H1 (cell line): ENCODE data around the gene RAB11FIP5. TPM values are rescaled to one million over a fixed set of nuclear protein-coding genes. Genes with fewer than 3 reads are reported as not detected.

Experiments used
- CTCF ChIA-PET: fragments of 300-600 bp; sonication (Branson Sonifier 250); formaldehyde crosslinking; loops from one replicate; lab custom pipeline; 2021; ENCODE audit not compliant: partially characterized antibody; lab: Charles Lee
- POLR2A ChIA-PET: fragments of 300-600 bp; sonication (Branson Sonifier 250); formaldehyde crosslinking; loops from one replicate; lab custom pipeline; 2021; ENCODE audit warnings: inconsistent platforms; ENCODE audit not compliant: partially characterized antibody; lab: Charles Lee
- DNase-seq, 2 experiments: peaks; one replicate each; pipeline versions ENCODE4 v3.0.0 to v3.0.0-alpha.2; 2010 to 2022; ENCODE audit warnings: low spot score in 2 of 2, low read depth in 1 of 2, mixed read lengths in 1 of 2
- FAIRE-seq: peaks from 2 replicates; lab custom pipeline; 2011; peaks lifted over from hg19 to GRCh38; lab: Jason Lieb, UNC
- H2AFZ ChIP-seq: 2 replicates; pipeline ENCODE4 v1.8.1; 2012; ENCODE audit warnings: low read length, inconsistent platforms
- H2AK5ac ChIP-seq: 2 replicates; pipeline ENCODE4 v1.6.1; 2013; ENCODE audit warnings: low read depth, low read length
- H2BK120ac ChIP-seq: replicated peaks from 2 replicates; pipeline ENCODE3; 2013; ENCODE audit warnings: low read depth, low read length, inconsistent platforms
- H2BK12ac ChIP-seq: 2 replicates; pipeline ENCODE4 v1.6.1; 2013; ENCODE audit warnings: low read depth, low read length
- H2BK15ac ChIP-seq: 2 replicates; pipeline ENCODE4 v1.6.1; 2013; ENCODE audit warnings: low read length
- H2BK20ac ChIP-seq: 2 replicates; pipeline ENCODE4 v1.6.1; 2013; ENCODE audit warnings: low read length
- H2BK5ac ChIP-seq: 2 replicates; pipeline ENCODE4 v1.6.1; 2013; ENCODE audit warnings: low read depth, low read length
- H3K14ac ChIP-seq: 2 replicates; pipeline ENCODE4 v1.6.1; 2013; ENCODE audit warnings: inconsistent platforms; ENCODE audit not compliant: insufficient read length
- H3K18ac ChIP-seq: 2 replicates; pipeline ENCODE4 v1.6.1; 2013; ENCODE audit warnings: low read length; ENCODE audit errors: extremely low read depth
- H3K23ac ChIP-seq: 2 replicates; pipeline ENCODE4 v1.6.1; 2013; ENCODE audit warnings: inconsistent platforms; ENCODE audit not compliant: insufficient read length
- H3K23me2 ChIP-seq: 2 replicates; pipeline ENCODE4 v1.6.1; 2013; ENCODE audit warnings: low read depth, low read length
- H3K27ac ChIP-seq: 2 replicates; pipeline ENCODE4 v1.6.1; 2011; ENCODE audit warnings: low read depth, low read length, inconsistent platforms
- H3K27me3 ChIP-seq, 4 experiments: replicated peaks in 1 of 4; 1 replicate in 1 of 4; 2 replicates in 3 of 4; pipeline versions ENCODE4 v1.6.1 to v1.8.1; 2011 to 2013; ENCODE audit warnings: low read length in 3 of 4, mild to moderate bottlenecking in 3 of 4, inconsistent platforms in 2 of 4, mixed read lengths in 2 of 4, moderate library complexity in 1 of 4; ENCODE audit not compliant: control insufficient read depth in 3 of 4, insufficient read depth in 3 of 4; ENCODE audit errors: extremely low read depth in 1 of 4
- H3K36me3 ChIP-seq, 4 experiments: 2 replicates each; pipeline versions ENCODE4 v1.6.1 to v1.8.1; 2011 to 2013; ENCODE audit warnings: mild to moderate bottlenecking in 4 of 4, low read length in 3 of 4, moderate library complexity in 2 of 4, control low read depth in 1 of 4, inconsistent platforms in 1 of 4; ENCODE audit not compliant: insufficient read depth in 4 of 4, control insufficient read depth in 2 of 4
- H3K4ac ChIP-seq: replicated peaks from 2 replicates; pipeline ENCODE3; 2013; ENCODE audit warnings: low read length, low read depth, mixed read lengths, inconsistent platforms; ENCODE audit not compliant: insufficient read length
- H3K4me1 ChIP-seq, 4 experiments: replicated peaks in 1 of 4; 1 replicate in 1 of 4; 2 replicates in 3 of 4; pipeline versions ENCODE4 v1.6.1 to v1.8.1; 2011 to 2013; ENCODE audit warnings: low read length in 3 of 4, inconsistent platforms in 2 of 4, mixed read lengths in 1 of 4; ENCODE audit not compliant: insufficient read depth in 4 of 4, control insufficient read depth in 3 of 4
- H3K4me2 ChIP-seq, 2 experiments: 2 replicates each; pipeline versions ENCODE4 v1.6.1 to v1.8.1; 2011 to 2013; ENCODE audit warnings: low read depth in 2 of 2, low read length in 2 of 2, control low read depth in 1 of 2, inconsistent platforms in 1 of 2, mild to moderate bottlenecking in 1 of 2; ENCODE audit not compliant: insufficient read depth in 1 of 2
- H3K4me3 ChIP-seq, 4 experiments: fragments of 200-600, 300-600 bp in 1 of 4; sonication (generic), shearing (Covaris generic), sonication (Bioruptor Twin) in 1 of 4; 2 replicates each; pipeline versions ENCODE4 v1.5.1 to v1.8.1; 2011 to 2016; ENCODE audit warnings: low read length in 4 of 4, low read depth in 3 of 4, control low read depth in 2 of 4, inconsistent platforms in 2 of 4, mild to moderate bottlenecking in 2 of 4, mixed read lengths in 1 of 4, moderate library complexity in 1 of 4; ENCODE audit not compliant: insufficient read depth in 2 of 4; ENCODE audit errors: extremely low read depth in 1 of 4
- H3K56ac ChIP-seq: replicated peaks from 2 replicates; pipeline ENCODE3; 2013; ENCODE audit warnings: low read depth, mild to moderate bottlenecking, mixed read lengths, low read length, inconsistent platforms; ENCODE audit not compliant: insufficient read length
- H3K79me1 ChIP-seq: 2 replicates; pipeline ENCODE4 v1.6.1; 2013; ENCODE audit warnings: low read depth, low read length, control low read depth
- H3K79me2 ChIP-seq, 2 experiments: 2 replicates each; pipeline versions ENCODE4 v1.6.1 to v1.8.1; 2012 to 2013; ENCODE audit warnings: low read length in 2 of 2, mild to moderate bottlenecking in 2 of 2, inconsistent platforms in 1 of 2; ENCODE audit not compliant: insufficient read depth in 2 of 2, control insufficient read depth in 1 of 2
- H3K9ac ChIP-seq, 4 experiments: replicated peaks in 1 of 4; 1 replicate in 1 of 4; 2 replicates in 3 of 4; pipeline versions ENCODE4 v1.6.1 to v1.8.1; 2011 to 2013; ENCODE audit warnings: low read depth in 3 of 4, low read length in 3 of 4, control low read depth in 2 of 4, mild to moderate bottlenecking in 2 of 4, moderate library complexity in 2 of 4, inconsistent platforms in 1 of 4; ENCODE audit errors: extremely low read depth in 1 of 4
- H3K9me3 ChIP-seq, 2 experiments: 2 replicates each; pipeline versions ENCODE4 v1.6.1 to v1.8.1; 2012 to 2013; ENCODE audit warnings: mild to moderate bottlenecking in 2 of 2, moderate library complexity in 2 of 2, control low read depth in 1 of 2, inconsistent platforms in 1 of 2, low read depth in 1 of 2, low read length in 1 of 2, mixed read lengths in 1 of 2; ENCODE audit not compliant: insufficient read depth in 2 of 2
- H4K20me1 ChIP-seq, 2 experiments: replicated peaks in 1 of 2; 2 replicates each; pipeline versions ENCODE3 to v1.8.1; 2011 to 2013; ENCODE audit warnings: inconsistent platforms in 2 of 2, low read length in 2 of 2, mild to moderate bottlenecking in 1 of 2; ENCODE audit not compliant: insufficient read depth in 2 of 2, control insufficient read depth in 1 of 2
- H4K5ac ChIP-seq: 2 replicates; pipeline ENCODE4 v1.6.1; 2013; ENCODE audit warnings: low read length, low read depth, mixed read lengths, inconsistent platforms; ENCODE audit not compliant: insufficient read length
- H4K8ac ChIP-seq: 2 replicates; pipeline ENCODE4 v1.8.0; 2013; ENCODE audit warnings: mild to moderate bottlenecking, moderate library complexity, low read length, inconsistent platforms; ENCODE audit not compliant: insufficient read depth; ENCODE audit errors: extremely low read depth
- H4K91ac ChIP-seq: replicated peaks from 2 replicates; pipeline ENCODE3; 2013; ENCODE audit warnings: low read length, mixed read lengths, inconsistent platforms; ENCODE audit not compliant: insufficient read length
- CHD2 ChIP-seq: IDR thresholded peaks from 2 replicates; pipeline ENCODE4 v1.6.1; 2012; ENCODE audit warnings: low read length, improper control_type of control experiment
- EZH2 ChIP-seq: fragments of 200-600 bp; sonication (generic); IDR thresholded peaks from 2 replicates; pipeline ENCODE4 v1.7.1; 2012; ENCODE audit warnings: low read depth, mild to moderate bottlenecking, moderate library complexity, low read length, inconsistent platforms; ENCODE audit not compliant: severe bottlenecking
- HDAC2 ChIP-seq, 2 experiments: fragments of 300-600 bp in 1 of 2; sonication (generic) in 1 of 2; IDR thresholded peaks; 2 replicates each; pipeline ENCODE4 v1.6.1; 2011 to 2012; ENCODE audit warnings: low read depth in 2 of 2, low read length in 2 of 2, mild to moderate bottlenecking in 2 of 2, moderate library complexity in 2 of 2, borderline replicate concordance in 1 of 2, inconsistent platforms in 1 of 2
- HDAC6 ChIP-seq: IDR thresholded peaks from one replicate; pipeline ENCODE4 v1.7.1; 2012; ENCODE audit warnings: low read depth, mild to moderate bottlenecking, inconsistent platforms, low read length, moderate library complexity
- KDM1A ChIP-seq: fragments of 200-600, 300-600 bp; sonication (generic); IDR thresholded peaks from 2 replicates; pipeline ENCODE4 v1.7.1; 2016; ENCODE audit warnings: mild to moderate bottlenecking, low read length, borderline replicate concordance
- PHF8 ChIP-seq: fragments of 200-600 bp; sonication (generic); conservative IDR thresholded peaks from 2 replicates; pipeline ENCODE4 v1.7.1; 2012; ENCODE audit warnings: low read depth, mild to moderate bottlenecking, inconsistent platforms, low read length, moderate library complexity
- RAD21 ChIP-seq, 2 experiments: IDR thresholded peaks in 1 of 2; conservative IDR thresholded peaks in 1 of 2; 2 replicates each; pipeline ENCODE4 v1.6.1; 2011; ENCODE audit warnings: low read depth in 2 of 2, low read length in 2 of 2, improper control_type of control experiment in 1 of 2, inconsistent platforms in 1 of 2, mild to moderate bottlenecking in 1 of 2, moderate library complexity in 1 of 2
- RBBP5 ChIP-seq: IDR thresholded peaks from 2 replicates; pipeline ENCODE4 v1.7.1; 2012; ENCODE audit warnings: low read depth, mild to moderate bottlenecking, inconsistent platforms, low read length, moderate library complexity, borderline replicate concordance
- SP1 ChIP-seq: IDR thresholded peaks from 2 replicates; pipeline ENCODE4 v1.6.1; 2011; ENCODE audit warnings: low read depth, low read length
- TCF12 ChIP-seq: IDR thresholded peaks from 2 replicates; pipeline ENCODE4 v1.6.1; 2011; ENCODE audit warnings: low read depth, mild to moderate bottlenecking, low read length
- WGBS, 2 experiments: shearing (Covaris generic) in 1 of 2; methylation state at CpG; one replicate each; pipeline versions ENCODE4 v1.1.6 to v1.1.7; 2013 to 2015; ENCODE audit warnings: low lambda C conversion rate in 2 of 2, mixed read lengths in 2 of 2, inconsistent platforms in 1 of 2, low coverage in 1 of 2, missing lambda C conversion rate in 1 of 2; ENCODE audit not compliant: insufficient replicate concordance in 2 of 2, insufficient coverage in 1 of 2, insufficient read length in 1 of 2; ENCODE audit errors: extremely low coverage in 1 of 2, missing lambda C conversion rate in 1 of 2; 5-methylcytosine and 5-hydroxymethylcytosine counted together
- polyA plus RNA-seq, 7 experiments: library from polyadenylated mRNA; depleted of rRNA in 3 of 7; stranded (reverse) in 5 of 7; unstranded in 2 of 7; fragments of >200 nt in 5 of 7; fragments of 200-250 nt in 2 of 7; gene quantifications; 1 replicate in 5 of 7; 2 replicates in 1 of 7; 4 replicates in 1 of 7; pipeline versions ENCODE4 v1.2.1 to v1.2.3, GENCODE V29; 2011 to 2013; ENCODE audit warnings: missing spikeins in 2 of 7, mixed read lengths in 2 of 7
- total RNA-seq: library from RNA; stranded (reverse); fragmentation: NEBNext Ultra II Directional; extraction: Animal tissue kit (Norgen Biotek cat#: 25700); gene quantifications from 2 replicates; pipeline ENCODE4 v1.2.1, GENCODE V29; 2021

RAB11FIP5 gene
- total and polyA plus RNA-seq, 2 of the 8 experiments (the other 6 are each of a cell fraction or from before 2014, with no cell fraction given), result 6.3 to 17.0 TPM

- FAIRE-seq (no peak), DNase-seq (no peak)
- no peak overlapping the region for H4K8ac ChIP-seq
- H3K36me3 ChIP-seq, result no peaks in the 10 kb centered on the region; a peak in 1 of 8 replicates
- WGBS, 2 experiments, result 95% methylated on average over 1 of the region's 1 CpG; no CpG with 5 or more reads in 1 of the 2 experiments
- H3K9me3 ChIP-seq, result no peaks in the 10 kb centered on the region
- H3K4me1 ChIP-seq, result peaks cover 0 to 9% (median 5%) of the 10 kb centered on the region in 4 experiments; a peak in 6 of 7 replicates
- no peak for TF ChIP-seq TCF12
- no peak for TF ChIP-seq PHF8
- no peak for TF ChIP-seq RBBP5
- TF ChIP-seq HDAC6, result no peak
- TF ChIP-seq EZH2, result no peak
- no peak for TF ChIP-seq SP1
- no peak for TF ChIP-seq KDM1A
- no peak for TF ChIP-seq CHD2
- no peak for TF ChIP-seq RAD21 (IDR thresholded peaks at IDR 0.05 in 1 of 2, conservative IDR thresholded peaks at IDR 0.05 in 1 of 2; ENCODE audit: low read depth in 2 of 2, low read length in 2 of 2)
- no peak for TF ChIP-seq HDAC2 (IDR thresholded peaks at IDR 0.05; ENCODE audit: borderline replicate concordance in 1 of 2, low read depth in 2 of 2, low read length in 2 of 2)
- POLR2A ChIA-PET, result interaction anchor here (1.5 kb wide), 1 partner anchor 22 kb away, joined by 3 read pairs; no protein-coding TSS in a partner anchor
- no peak overlapping the region for H3K4me3 ChIP-seq
- no peak overlapping the region for H3K14ac ChIP-seq
- CTCF ChIA-PET, result interaction anchor here (1.6 to 12.2 kb wide), 5 partner anchors 9 to 182 kb away, joined by 4 to 95 read pairs (median 9); no protein-coding TSS in a partner anchor
- no peak overlapping the region for H2BK120ac ChIP-seq
- no peak overlapping the region for H3K27ac ChIP-seq
- H3K9ac ChIP-seq, result no peak overlapping the region
- no peak overlapping the region for H2BK20ac ChIP-seq
- H2BK15ac ChIP-seq, result no peak overlapping the region
- H2AK5ac ChIP-seq, result no peak overlapping the region
- H3K4me2 ChIP-seq, result no peak overlapping the region
- no peak overlapping the region for H3K4ac ChIP-seq
- H3K79me2 ChIP-seq, result no peaks in the 10 kb centered on the region
- no peak overlapping the region for H3K18ac ChIP-seq
- H3K27me3 ChIP-seq, result no peaks in the 10 kb centered on the region; a peak in 3 of 7 replicates
- no peaks in the 10 kb centered on the region for H3K79me1 ChIP-seq
- H3K23me2 ChIP-seq, result no peaks in the 10 kb centered on the region
- H2BK5ac ChIP-seq, result no peak overlapping the region
- no peak overlapping the region for H2BK12ac ChIP-seq
- H3K23ac ChIP-seq, result no peak overlapping the region
- H2AFZ ChIP-seq, result no peak overlapping the region
- H3K56ac ChIP-seq, result no peak overlapping the region
- peaks cover 0 to 6% of the 10 kb centered on the region in 2 experiments for H4K20me1 ChIP-seq
- no peak overlapping the region for H4K91ac ChIP-seq
- no peak overlapping the region for H4K5ac ChIP-seq
These were observed 35.3 kb downstream of the RAB11FIP5 start for GRCh38 chr2:73077424-73077795.
